HG03342 (cell line): Measurements from ENCODE around the gene TRAPPC2L.

Source experiments
- ATAC-seq: cut with Tn5 transposase; IDR thresholded peaks from one replicate; pipeline ENCODE4 v1.9.1; 2021; ENCODE audit warnings: mild to moderate bottlenecking, moderate library complexity; ENCODE audit not compliant: unreplicated experiment

TRAPPC2L gene

GRCh38 chr16:88856828-88857727 is at the start of gene TRAPPC2L, which contains the start of gene GALNS:
TRAPPC2L (plus strand) TSS chr16:88857127; CDS start chr16:88857151, 24 bp downstream.
GALNS (minus strand) TSS chr16:88856947; CDS start chr16:88856877, 70 bp downstream.
- peak; percentile 72 for ATAC-seq

- ATAC-seq: no peak
Observed at GRCh38 chr16:88807142-88807625, 49.7 kb upstream of the TRAPPC2L start.

- no peak for ATAC-seq
Observed at GRCh38 chr16:88807626-88808453, 49.1 kb upstream of the TRAPPC2L start.

GRCh38 chr16:88809068-88809675 is 47.8 kb upstream of the TRAPPC2L start:
- no peak for ATAC-seq

- ATAC-seq: no peak
Observed at GRCh38 chr16:88809676-88810165, 47.2 kb upstream of the TRAPPC2L start.

- ATAC-seq: no peak
Observed at GRCh38 chr16:88810166-88810911, 46.6 kb upstream of the TRAPPC2L start.

- peak; percentile 39 for ATAC-seq
Observed at GRCh38 chr16:88810912-88811768, 45.8 kb upstream of the TRAPPC2L start.

GRCh38 chr16:88811769-88812512 is 45.0 kb upstream of the TRAPPC2L start, which contains the start of gene APRT:
APRT (minus strand) TSS chr16:88811928; CDS start chr16:88811899, 29 bp downstream.
- ATAC-seq: peak; percentile 57

- no peak for ATAC-seq
Observed at GRCh38 chr16:88812513-88813268, 44.2 kb upstream of the TRAPPC2L start.

GRCh38 chr16:88813269-88814143 is 43.4 kb upstream of the TRAPPC2L start:
- no peak for ATAC-seq

- no peak for ATAC-seq
Observed at GRCh38 chr16:88814144-88814502, 42.8 kb upstream of the TRAPPC2L start.

- no peak for ATAC-seq
Observed at GRCh38 chr16:88815227-88815626, 41.7 kb upstream of the TRAPPC2L start.

- ATAC-seq: no peak
Observed at GRCh38 chr16:88815901-88816589, 40.9 kb upstream of the TRAPPC2L start.

GRCh38 chr16:88816736-88817535 is 40.0 kb upstream of the TRAPPC2L start:
- ATAC-seq: no peak
